PC-3 (cell line): Measurements from ENCODE around the gene STARD5.

Experiments used
- EZH2 ChIP-seq: fragments of 300-600 bp; sonication (generic); IDR thresholded peaks from one replicate; pipeline ENCODE4 v1.6.1; 2017; ENCODE audit warnings: antibody characterized with exemption, mild to moderate bottlenecking, low read length; ENCODE audit not compliant: unreplicated experiment
- TF ChIP-seq, protein P1 (sequence below): fragments of 300-600 bp; sonication (generic); conservative IDR thresholded peaks from 2 replicates; pipeline ENCODE4 v1.5.1; 2017; ENCODE audit warnings: antibody characterized with exemption, low read depth, mild to moderate bottlenecking, low read length

DNA sequence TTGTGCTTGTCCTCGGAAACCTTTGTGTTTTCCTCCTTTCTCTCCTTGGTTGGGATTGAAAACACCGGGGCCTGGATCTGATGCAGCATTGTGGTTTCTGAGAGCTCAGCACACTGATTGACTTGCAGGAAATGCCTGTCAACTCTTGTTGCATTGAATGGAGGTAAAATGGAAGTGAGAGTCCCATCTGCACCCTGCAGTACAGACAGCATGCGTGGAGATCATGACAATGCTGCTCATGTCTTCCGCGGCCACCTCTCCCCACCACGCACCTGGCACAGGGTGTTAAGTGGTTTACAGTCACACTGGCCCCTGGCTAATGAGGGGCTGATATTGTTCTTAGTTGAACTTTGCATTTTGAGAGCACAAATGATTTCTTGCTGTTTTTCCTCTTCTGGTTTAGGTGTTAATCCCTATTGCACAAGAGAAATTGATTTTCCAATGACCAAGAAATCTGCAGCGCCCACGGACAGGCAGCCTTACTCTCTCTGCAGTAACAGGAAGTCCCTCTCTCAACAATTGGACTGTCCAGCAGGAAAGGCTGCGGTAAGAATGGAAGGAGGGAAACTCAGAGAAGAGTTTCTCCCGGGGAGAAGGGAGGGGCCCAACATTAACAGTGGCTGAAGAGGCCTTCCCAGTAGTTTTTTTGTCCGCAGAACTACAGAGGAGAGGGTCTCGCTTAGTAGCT lies 58.5 kb downstream of the STARD5 start:
- TF ChIP-seq, protein P1, sequence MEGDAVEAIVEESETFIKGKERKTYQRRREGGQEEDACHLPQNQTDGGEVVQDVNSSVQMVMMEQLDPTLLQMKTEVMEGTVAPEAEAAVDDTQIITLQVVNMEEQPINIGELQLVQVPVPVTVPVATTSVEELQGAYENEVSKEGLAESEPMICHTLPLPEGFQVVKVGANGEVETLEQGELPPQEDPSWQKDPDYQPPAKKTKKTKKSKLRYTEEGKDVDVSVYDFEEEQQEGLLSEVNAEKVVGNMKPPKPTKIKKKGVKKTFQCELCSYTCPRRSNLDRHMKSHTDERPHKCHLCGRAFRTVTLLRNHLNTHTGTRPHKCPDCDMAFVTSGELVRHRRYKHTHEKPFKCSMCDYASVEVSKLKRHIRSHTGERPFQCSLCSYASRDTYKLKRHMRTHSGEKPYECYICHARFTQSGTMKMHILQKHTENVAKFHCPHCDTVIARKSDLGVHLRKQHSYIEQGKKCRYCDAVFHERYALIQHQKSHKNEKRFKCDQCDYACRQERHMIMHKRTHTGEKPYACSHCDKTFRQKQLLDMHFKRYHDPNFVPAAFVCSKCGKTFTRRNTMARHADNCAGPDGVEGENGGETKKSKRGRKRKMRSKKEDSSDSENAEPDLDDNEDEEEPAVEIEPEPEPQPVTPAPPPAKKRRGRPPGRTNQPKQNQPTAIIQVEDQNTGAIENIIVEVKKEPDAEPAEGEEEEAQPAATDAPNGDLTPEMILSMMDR: no peak
- no peak for TF ChIP-seq EZH2
